Heart left ventricle (tissue), 16 donors: ENCODE data around the gene GTF3A. TPM values are rescaled to one million over a fixed set of nuclear protein-coding genes. Genes with fewer than 3 reads are reported as not detected.
A peak's percentile ranks its signal among the peaks of the same experiment; 100 is the strongest.

Experiments
- ATAC-seq, 4 donors: fragments of 200-7000 bp; cut with Tn5 transposase; one replicate each; pipeline ENCODE4 v1.9.1; 2020 to 2022; ENCODE audit warnings: moderate library complexity in 4 of 4, mild to moderate bottlenecking in 3 of 4, moderate number of reproducible peaks in 1 of 4
- DNase-seq, 5 donors: peaks; one replicate each; pipeline ENCODE4 v3.0.0-alpha.2; 2020
- H3K27ac ChIP-seq, 12 donors: fragments of 200-600 bp; sonication (generic) in 4 of 12; one replicate each; pipeline versions ENCODE4 v1.5.0 to v1.8.0; 2016 to 2022; ENCODE audit warnings: mild to moderate bottlenecking in 2 of 12
- H3K27me3 ChIP-seq, 9 donors: fragments of 200-600 bp; sonication (generic) in 2 of 9; one replicate each; pipeline versions ENCODE4 v1.5.1 to v1.8.0; 2016 to 2022; ENCODE audit warnings: mild to moderate bottlenecking in 3 of 9
- H3K36me3 ChIP-seq, 9 donors: fragments of 200-600 bp; sonication (generic) in 2 of 9; one replicate each; pipeline versions ENCODE4 v1.5.0 to v1.8.0; 2018 to 2022; ENCODE audit warnings: mild to moderate bottlenecking in 2 of 9
- H3K4me1 ChIP-seq, 12 donors: fragments of 200-600 bp; sonication (generic) in 4 of 12; one replicate each; pipeline versions ENCODE4 v1.5.0 to v1.8.0; 2016 to 2022; ENCODE audit warnings: mild to moderate bottlenecking in 3 of 12
- H3K4me3 ChIP-seq, 12 donors: fragments of 200-600 bp; sonication (generic) in 4 of 12; one replicate each; pipeline versions ENCODE4 v1.5.0 to v1.8.0; 2017 to 2022; ENCODE audit warnings: mild to moderate bottlenecking in 9 of 12, moderate library complexity in 4 of 12
- H3K9me3 ChIP-seq, 12 donors: fragments of 200-600 bp; sonication (generic) in 4 of 12; one replicate each; pipeline versions ENCODE4 v1.5.0 to v1.8.0; 2016 to 2022; ENCODE audit warnings: mild to moderate bottlenecking in 1 of 12
- CTCF ChIP-seq, 12 donors: fragments of 200-600 bp; sonication (generic) in 4 of 12; IDR thresholded peaks; one replicate each; pipeline versions ENCODE4 v1.5.0 to v1.8.0; 2018 to 2022; ENCODE audit warnings: antibody characterized with exemption in 12 of 12, mild to moderate bottlenecking in 5 of 12
- POLR2A ChIP-seq, 2 donors: fragments of 450-650 bp; IDR thresholded peaks; one replicate each; pipeline ENCODE4 v1.6.1; 2017; ENCODE audit warnings: antibody characterized with exemption in 2 of 2, mild to moderate bottlenecking in 2 of 2, moderate library complexity in 2 of 2
- WGBS, 4 donors: extraction: QIAGEN DNeasy Blood & Tissue Kit in 2 of 4; methylation state at CpG; one replicate each; pipeline versions ENCODE4 v1.1.5 to v1.1.7; 2013 to 2018; 5-methylcytosine and 5-hydroxymethylcytosine counted together
- intact Hi-C, 10 donors: fragments of 100-400 bp; cut with DNase I; formaldehyde crosslinking; loops; one replicate each; pipeline versions ENCODE4 v1.11.1 to v1.14.2; 2022
- long read RNA-seq, 3 donors: library from polyadenylated mRNA; unstranded; transcript quantifications; one replicate each; pipeline ENCODE4 v2.0.0, GENCODE V29; 2020 to 2021
- polyA plus RNA-seq, 2 donors: library from polyadenylated mRNA; stranded (reverse); fragments of 200-250 nt; gene quantifications; one replicate each; pipeline ENCODE4 v1.2.3, GENCODE V29; 2013
- total RNA-seq, 9 donors: library from RNA; depleted of rRNA in 2 of 9; stranded (reverse); fragments of >200 nt in 2 of 9; fragmentation: NEBNext Ultra II Directional in 3 of 9; extraction: Animal tissue kit (Norgen Biotek cat#: 25700) in 3 of 9; gene quantifications; one replicate each; pipeline versions ENCODE4 v1.1.0 to v1.2.4, GENCODE V29; 2016 to 2023
- donor health status: ischemic (EF 13 %, LVEDD 7.1; RV severe dilation, severe dysfunction).
- donor health status: healthy with polysubstance abuse.
- donor health status: DM: no; HTN: yes; CAD: no.
- donor health status: DM: no; HTN: no; CAD: no.
- donor health status: ischemic (EF 25% LVEDD 6.9; RV normal size, moderate dysfunction).
- donor health status: ischemic (EF 25% LVEDD 5.7; RV mildly dilated, moderate dysfunction).
- donor health status: healthy.
- donor health status: DM: yes; HTN: yes; CAD: no.
- donor health status: ischemic (EF 35%, LVEDD 5.7; RV mildly dilated, moderate dysfunction).
- donor health status: nonischemic (EF 11% LVEDD 7.7; RV severe dilation, severe dysfunction).
- donor health status: DM: yes; HTN: yes; CAD: no.
- donor health status: PGD.
- donor health status: ischemic (EF 29% LVEDD 5.4; RV normal size, mild dysfunction).
- donor health status: nonischemic (EF 23%, LVEDD 6.1; RV moderate dilation, normal function).

Gene GTF3A
- total RNA-seq, result 100 to 1,000 TPM; 138 to 387 (median 181) TPM
- polyA plus RNA-seq, result 100 to 1,000 TPM; 233 to 593 TPM
- long read RNA-seq, donor 1, transcript GTF3A-202 (8 exons, 1,191 nt), result minor isoform, 10 of 396 reads
- long read RNA-seq, donor 1, transcript GTF3A-201 (9 exons, 1,383 nt), result major isoform, 328 of 396 reads
- long read RNA-seq, donor 1, partial matches to known transcripts, result 10 of 396 reads
- long read RNA-seq, donor 1, other reads (novel, unspliced or antisense), result 48 of 396 reads
- long read RNA-seq, donor 2, transcript GTF3A-201 (9 exons, 1,383 nt), result major isoform, 806 of 943 reads
- long read RNA-seq, donor 2, transcript GTF3A-202 (8 exons, 1,191 nt), result minor isoform, 24 of 943 reads
- long read RNA-seq, donor 2, partial matches to known transcripts, result 35 of 943 reads
- long read RNA-seq, donor 2, other reads (novel, unspliced or antisense), result 78 of 943 reads
- long read RNA-seq, donor 3, transcript GTF3A-201 (9 exons, 1,383 nt), result major isoform, 209 of 270 reads
- long read RNA-seq, donor 3, transcript GTF3A-202 (8 exons, 1,191 nt), result minor isoform, 9 of 270 reads
- long read RNA-seq, donor 3, partial matches to known transcripts, result 21 of 270 reads
- long read RNA-seq, donor 3, other reads (novel, unspliced or antisense), result 31 of 270 reads

GRCh38 chr13:27424246-27425157, at the start of gene GTF3A:
GTF3A (plus strand) TSS chr13:27424619.
- Histone ChIP-seq H3K27ac (peak within 1 kb of the TSS; percentile 73 to 96 (median 90)), H3K36me3 (peaks cover 0 to 24% (median 19%) of the 10 kb centered on the region in 9 donors), H3K4me1 (peaks cover 5 to 47% (median 34%) of the 10 kb centered on the region in 12 donors), H3K9me3 (no peaks in the 10 kb centered on the region), H3K27me3 (no peaks in the 10 kb centered on the region), H3K4me3 (peak within 1 kb of the TSS; percentile 55 to 94 (median 82))
- WGBS, 4 donors, result 0 to 1% (median 1%) methylated on average over 22 to 85 of the region's 85 CpGs
- intact Hi-C loops, result loop anchor here in 6 of 10 donors (1.0 to 10.0 kb wide), 5 partner anchors 22 to 200 kb away; partner anchors contain the start of genes MTIF3 (in 3 of the 6), LNX2 (in 2 of the 6) and POLR1D (in 2 of the 6)
- TF ChIP-seq POLR2A (IDR thresholded peaks at IDR 0.05), result peak in 1 of 2 donors; percentile 85
- TF ChIP-seq CTCF (IDR thresholded peaks at IDR 0.05), result no peak
- ATAC-seq, result peak; percentile 80 to 96 (median 93)
- DNase-seq, result peak; percentile 86 to 94 (median 89)

- Histone ChIP-seq H3K4me3 (no peak overlapping the region), H3K27ac (no peak overlapping the region), H3K9me3 (no peaks in the 10 kb centered on the region), H3K36me3 (no peaks in the 10 kb centered on the region), H3K4me1 (peaks cover 0 to 5% (median 0%) of the 10 kb centered on the region in 12 donors), H3K27me3 (peaks cover 0 to 34% (median 14%) of the 10 kb centered on the region in 9 donors)
- peak; percentile 51 to 97 (median 96) for ATAC-seq
- 0 to 2% (median 0%) methylated on average over 7 of the region's 7 CpGs for WGBS, 4 donors
- DNase-seq, result peak in 4 of 5 donors; percentile 47 to 69 (median 58)
- intact Hi-C loops, result loop anchor here (1.0 to 10.0 kb wide), 8 partner anchors 158 to 608 kb away; no protein-coding TSS in a partner anchor
- TF ChIP-seq POLR2A (IDR thresholded peaks at IDR 0.05) (no peak), CTCF (IDR thresholded peaks at IDR 0.05) (peak; percentile 61 to 86 (median 70))
These were observed 49.8 kb upstream of the GTF3A start for GRCh38 chr13:27374650-27375049.

GRCh38 chr13:27375686-27376326, 48.6 kb upstream of the GTF3A start:
- DNase-seq, result peak in 4 of 5 donors; percentile 38 to 54 (median 51)
- intact Hi-C loops, result loop anchor here in 8 of 10 donors (1.0 to 10.0 kb wide), 7 partner anchors 159 to 606 kb away; no protein-coding TSS in a partner anchor

More at GRCh38 chr13:27375686-27376326, 48.6 kb upstream of the GTF3A start:
- peaks cover 0 to 41% (median 14%) of the 10 kb centered on the region in 9 donors for H3K27me3 ChIP-seq
- peak; percentile 48 to 82 (median 65) for ATAC-seq
- H3K4me3 ChIP-seq, result no peak overlapping the region
- no peak overlapping the region for H3K27ac ChIP-seq
- TF ChIP-seq POLR2A (IDR thresholded peaks at IDR 0.05), result no peak
- TF ChIP-seq CTCF (IDR thresholded peaks at IDR 0.05), result peak; percentile 67 to 85 (median 76)
- H3K36me3 ChIP-seq, result no peaks in the 10 kb centered on the region
- H3K9me3 ChIP-seq, result no peaks in the 10 kb centered on the region
- peaks cover 0 to 5% (median 0%) of the 10 kb centered on the region in 12 donors for H3K4me1 ChIP-seq
- 62 to 66% (median 64%) methylated on average over 15 of the region's 15 CpGs for WGBS, 4 donors
